KG1 (cell line): ENCODE measurements around the gene NEGR1.

Experiments used
- DNase-seq: peaks from one replicate; lab custom pipeline; 2025; lab: John Stamatoyannopoulos, UW

The NEGR1 gene

DNA sequence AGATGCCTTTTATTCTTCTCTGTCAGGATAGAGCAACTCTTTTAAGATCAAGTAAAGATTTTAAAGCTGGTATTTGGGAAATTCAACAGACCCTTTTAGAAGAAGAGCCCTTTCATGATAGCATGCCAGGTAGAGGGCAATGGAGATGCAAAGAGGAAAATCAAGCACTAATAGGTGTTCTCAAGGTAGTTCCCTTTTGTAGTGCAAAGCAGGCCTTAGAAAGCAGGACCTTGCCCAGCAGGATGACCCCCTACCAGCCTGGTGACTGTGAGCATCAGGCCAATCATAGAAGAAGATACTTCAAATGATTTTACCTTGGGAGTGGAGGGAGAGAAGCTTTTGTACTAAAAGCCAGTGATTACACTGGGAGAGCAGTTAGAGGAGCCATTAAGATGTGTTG lies 820.1 kb downstream of the NEGR1 start:
- DNase-seq: no peak

- no peak for DNase-seq
Measured at GRCh38 chr1:71461416-71461815, 820.9 kb downstream of the NEGR1 start.

DNA sequence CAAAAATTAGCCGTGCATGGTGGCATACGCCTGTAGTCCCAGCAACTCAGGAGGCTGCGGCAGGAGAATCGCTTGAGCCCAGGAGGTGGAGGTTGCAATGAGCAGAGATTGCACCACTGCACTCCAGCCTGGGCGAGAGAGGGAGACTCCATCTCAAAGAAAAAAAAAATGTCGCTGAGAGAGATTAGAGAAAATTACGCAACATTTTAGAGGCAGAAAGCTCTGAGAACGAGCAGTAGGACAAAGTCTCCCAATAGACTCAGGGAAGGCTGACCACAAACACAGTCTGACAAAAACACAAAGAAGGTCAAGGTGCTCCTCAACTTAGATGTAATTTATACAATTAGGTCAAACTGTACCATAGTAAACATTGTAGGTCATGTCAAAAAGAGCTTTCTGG lies 833.9 kb downstream of the NEGR1 start:
- no peak for DNase-seq

DNA sequence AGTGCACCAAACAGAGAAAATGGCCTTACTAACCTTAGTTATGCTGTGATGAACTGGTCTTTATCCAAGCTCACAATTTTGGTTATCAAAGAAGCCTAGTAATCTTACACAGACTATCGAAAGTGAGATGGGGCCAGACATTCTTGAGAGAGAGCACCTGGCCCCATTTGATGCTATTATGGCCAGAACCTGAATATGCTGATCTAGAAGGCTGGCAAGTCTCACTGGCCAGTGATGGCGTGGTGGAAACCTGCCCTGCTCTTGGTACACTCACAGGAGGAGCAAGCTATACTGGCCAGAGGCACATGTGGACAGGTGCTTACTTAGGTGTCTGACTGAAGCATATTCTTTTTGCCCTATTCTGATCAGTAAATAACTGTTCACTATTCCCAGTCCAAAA lies 843.7 kb downstream of the NEGR1 start:
- DNase-seq: no peak

GRCh38 chr1:71435951-71436350 lies 846.4 kb downstream of the NEGR1 start:
- no peak for DNase-seq

DNA sequence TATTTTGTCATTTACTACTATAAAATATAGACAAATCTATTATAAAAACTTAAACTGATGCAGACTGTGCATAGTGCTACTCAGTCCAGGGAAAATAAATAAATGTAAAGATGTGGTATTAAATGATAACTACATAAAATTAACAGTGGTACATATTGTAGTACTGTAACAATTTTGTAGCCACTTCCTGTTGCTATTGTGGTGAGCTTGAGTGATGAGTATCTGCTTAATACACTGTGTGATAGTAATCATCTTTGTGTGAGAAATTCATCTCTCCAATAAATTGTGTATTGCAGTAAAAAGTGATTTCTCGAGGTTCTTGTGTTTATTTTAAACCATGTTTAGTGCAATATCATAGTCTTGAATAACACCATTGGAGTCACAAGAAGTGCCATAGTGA lies 848.1 kb downstream of the NEGR1 start:
- DNase-seq: no peak

- no peak for DNase-seq
Measured at GRCh38 chr1:71428029-71428428, 854.3 kb downstream of the NEGR1 start.

DNA sequence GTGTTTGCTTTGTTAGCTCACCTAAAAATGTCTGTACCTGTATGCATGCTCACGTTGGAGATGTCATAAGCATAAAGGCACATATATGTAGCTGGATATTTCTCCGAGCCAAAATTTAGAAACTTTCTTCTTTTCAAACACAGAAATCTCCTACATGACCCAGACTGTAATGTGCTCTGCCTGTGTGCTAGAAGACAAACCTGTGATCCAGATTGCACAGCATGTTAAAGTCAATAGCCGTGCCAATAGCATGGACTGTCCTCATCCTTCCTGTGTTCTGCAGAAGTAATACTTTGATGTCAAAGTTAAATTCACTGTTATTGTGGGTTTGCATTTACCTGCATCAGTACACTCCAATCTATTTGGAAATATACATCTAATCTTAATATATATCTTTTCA lies 855.3 kb downstream of the NEGR1 start:
- no peak for DNase-seq

- no peak for DNase-seq
Measured at GRCh38 chr1:71424536-71424935, 857.8 kb downstream of the NEGR1 start.

DNA sequence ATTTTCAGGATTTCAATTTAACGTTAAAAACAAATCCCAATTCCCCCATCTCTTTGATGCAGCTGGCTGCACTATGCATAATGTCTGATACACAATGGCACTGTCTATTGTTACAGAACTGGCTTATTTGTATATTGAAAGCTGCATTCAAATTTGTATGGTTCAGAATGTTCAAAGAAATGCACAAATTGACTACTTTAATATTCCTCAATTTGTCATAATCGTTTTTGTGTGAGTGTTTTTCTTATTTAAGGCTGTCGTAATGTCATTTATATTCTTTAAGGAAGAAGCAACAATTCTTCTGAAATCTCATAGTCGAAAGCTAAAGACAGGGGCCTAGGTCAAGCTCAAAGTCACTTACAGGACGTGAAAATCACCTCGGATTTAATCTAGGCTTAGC lies 860.1 kb downstream of the NEGR1 start:
- no peak for DNase-seq

GRCh38 chr1:71417421-71417820 lies 864.9 kb downstream of the NEGR1 start:
- no peak for DNase-seq

- no peak for DNase-seq
Measured at GRCh38 chr1:71414179-71414578, 868.2 kb downstream of the NEGR1 start.

DNA sequence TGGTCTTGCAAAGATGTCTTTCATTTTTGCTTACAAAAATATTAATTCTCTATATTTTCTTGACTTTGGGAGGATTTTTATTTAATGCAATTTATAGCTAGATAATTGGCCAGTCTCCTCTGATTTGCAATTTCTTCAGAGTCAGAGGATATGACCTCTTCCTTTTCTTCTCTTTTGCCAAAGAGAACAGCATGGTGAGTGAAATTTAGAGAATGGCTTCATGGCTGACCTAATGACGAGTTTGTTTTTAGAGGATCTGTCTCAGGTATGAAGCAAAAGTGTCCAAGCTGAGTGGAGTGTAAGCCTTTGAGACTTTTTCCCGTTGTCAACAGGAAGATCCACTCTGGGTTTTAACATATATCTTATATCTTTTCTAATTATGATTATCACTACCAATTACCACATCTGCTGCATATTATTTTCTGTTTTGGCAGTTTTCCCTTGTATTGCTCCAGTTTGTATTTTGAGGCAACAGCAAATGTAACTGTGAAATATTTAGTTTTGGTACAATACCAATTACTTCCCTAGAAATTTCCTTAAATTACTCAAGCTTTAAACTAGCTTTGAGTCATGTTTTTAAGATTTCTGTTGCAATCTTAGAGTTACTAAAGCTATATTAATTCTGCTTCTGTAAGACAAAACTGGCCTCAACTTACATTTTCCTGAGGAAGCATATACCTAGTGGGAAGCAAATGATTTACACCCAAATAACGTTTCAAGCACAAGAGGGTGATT lies 868.7 kb downstream of the NEGR1 start:
- DNase-seq: no peak

DNA sequence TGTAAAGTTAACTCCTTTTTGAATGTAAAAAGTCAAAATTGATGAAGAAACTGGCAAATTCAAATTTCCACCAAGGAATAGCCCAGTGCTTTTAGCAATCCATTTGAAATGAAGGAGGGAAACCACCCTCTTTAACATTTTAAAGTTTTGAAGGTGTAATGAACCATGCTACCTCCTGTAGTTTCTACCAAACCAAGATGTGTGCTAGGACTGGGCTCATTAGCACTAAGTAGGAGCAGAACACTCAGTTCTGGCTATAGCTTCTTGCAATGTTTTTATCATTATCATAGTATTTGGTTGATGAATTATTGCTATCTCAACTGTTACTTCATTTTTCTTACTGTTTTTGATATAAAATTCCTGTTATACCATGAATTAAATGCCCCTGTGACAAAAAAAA lies 882.3 kb downstream of the NEGR1 start:
- DNase-seq: no peak

GRCh38 chr1:71399594-71399993 lies 882.7 kb downstream of the NEGR1 start:
- DNase-seq: no peak

GRCh38 chr1:71393301-71393700 lies 889.0 kb downstream of the NEGR1 start:
- no peak for DNase-seq

- no peak for DNase-seq
Measured at GRCh38 chr1:71390518-71390917, 891.8 kb downstream of the NEGR1 start.

DNA sequence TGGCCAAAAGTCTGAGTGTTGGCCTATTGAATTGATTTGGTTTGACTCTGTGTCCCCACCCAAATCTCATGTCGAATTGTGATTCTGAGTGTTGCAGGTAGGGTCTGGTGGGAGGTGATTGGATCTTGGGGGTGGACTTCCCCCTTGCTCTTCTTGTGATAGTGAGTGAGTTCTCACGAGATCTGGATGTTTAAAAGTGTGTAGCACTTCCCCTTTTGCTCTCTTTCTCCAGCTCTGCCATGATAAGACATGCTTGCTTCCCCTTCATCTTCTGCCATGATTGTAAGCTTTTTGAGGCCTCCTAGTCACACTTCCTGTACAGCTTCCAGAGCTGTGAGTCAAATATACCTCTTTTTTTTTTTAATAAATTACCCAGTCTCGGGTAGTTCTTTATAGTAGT lies 904.5 kb downstream of the NEGR1 start:
- DNase-seq: no peak

- no peak for DNase-seq
Measured at GRCh38 chr1:71372496-71372895, 909.8 kb downstream of the NEGR1 start.

- no peak for DNase-seq
Measured at GRCh38 chr1:71371581-71371980, 910.8 kb downstream of the NEGR1 start.

GRCh38 chr1:71364236-71364635 lies 918.1 kb downstream of the NEGR1 start:
- no peak for DNase-seq

GRCh38 chr1:71362691-71363090 lies 919.6 kb downstream of the NEGR1 start:
- no peak for DNase-seq

DNA sequence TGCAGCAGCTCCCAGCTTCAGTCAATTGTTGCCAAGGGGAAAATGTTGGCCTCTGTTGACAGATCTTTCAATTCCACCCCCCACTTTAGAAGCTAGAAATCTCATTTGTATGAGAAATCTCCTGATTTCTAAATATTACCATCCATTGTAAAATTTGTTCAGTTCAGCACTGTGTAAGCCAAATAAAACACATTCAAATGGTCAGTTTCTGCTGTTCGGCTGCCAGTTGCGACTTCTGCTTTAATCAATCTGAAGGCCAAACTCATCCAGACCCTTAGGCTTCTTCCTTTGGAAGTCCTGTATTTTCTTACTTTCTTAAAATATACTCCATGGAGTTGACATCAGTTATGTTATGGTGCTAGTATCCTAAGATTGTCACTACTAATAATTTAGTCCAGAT lies 920.3 kb downstream of the NEGR1 start:
- no peak for DNase-seq

- DNase-seq: no peak
Measured at GRCh38 chr1:71357708-71358107, 924.6 kb downstream of the NEGR1 start.

DNA sequence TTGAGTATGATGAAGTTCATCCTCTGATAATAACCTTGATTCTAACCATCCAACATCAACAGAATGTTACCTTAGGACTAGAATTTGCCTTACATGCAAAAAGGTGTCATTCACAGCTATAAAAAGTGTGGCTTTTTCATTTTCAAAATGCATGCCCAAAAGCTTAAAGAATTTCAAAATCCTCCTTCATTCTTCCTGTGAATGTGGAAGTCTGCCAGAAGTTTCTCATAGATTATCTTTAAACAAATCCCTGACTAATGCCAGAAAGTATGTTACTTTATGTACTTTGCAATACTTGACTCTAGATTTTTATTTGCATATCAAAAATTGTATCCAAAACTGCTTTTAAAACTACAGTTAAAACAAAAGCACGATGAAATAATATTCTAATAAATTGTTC lies 930.9 kb downstream of the NEGR1 start:
- no peak for DNase-seq
